NCI-H2227 (cell line): ENCODE data around the gene ATRNL1.
A peak's percentile ranks its signal among the peaks of the same experiment; 100 is the strongest.
"Not testable (repeated sequence)": the region's sequence is repeated elsewhere in the genome, so short reads cannot be mapped to it uniquely, and the experiment has no call there.

Experiments
- DNase-seq: peaks from one replicate; lab custom pipeline; 2025; ENCODE audit not compliant: unreplicated experiment; lab: John Stamatoyannopoulos, UW

The ATRNL1 gene

DNA sequence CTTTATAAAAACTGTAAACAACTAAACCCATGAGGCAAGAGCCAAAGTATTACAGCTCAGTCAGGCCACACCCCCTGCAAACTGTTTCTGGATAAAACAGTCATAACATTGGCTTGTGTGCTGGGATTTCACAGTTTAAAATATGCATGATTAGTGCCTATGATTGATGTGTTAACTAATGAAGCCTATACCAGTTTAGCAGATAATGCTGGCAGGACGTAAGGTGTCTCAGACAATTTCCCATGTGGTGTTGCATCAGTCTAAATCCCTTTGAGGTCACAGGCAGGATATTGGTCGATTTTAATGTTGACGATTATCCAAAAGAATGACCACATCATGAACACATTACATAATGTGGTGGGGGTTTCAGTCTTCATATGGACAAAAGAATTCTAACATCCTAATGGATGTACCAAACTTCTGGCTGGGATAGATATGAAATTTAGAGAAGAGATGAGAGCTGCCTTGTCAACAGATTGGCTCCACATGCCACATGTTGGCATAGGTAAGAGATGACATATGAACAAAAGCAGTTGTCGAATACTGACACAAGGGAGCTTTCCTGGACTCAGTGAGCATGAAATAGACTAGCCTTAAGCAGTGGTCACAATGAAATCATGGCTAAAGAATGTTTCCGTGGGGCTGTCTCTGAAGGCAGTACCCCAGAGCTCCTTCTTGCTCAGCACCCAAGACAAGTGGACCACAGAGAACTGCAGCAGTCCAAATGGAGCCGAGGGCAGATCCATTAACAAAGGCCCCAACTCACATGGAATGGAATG, 734.3 kb downstream of the ATRNL1 start:
- no peak for DNase-seq

DNA sequence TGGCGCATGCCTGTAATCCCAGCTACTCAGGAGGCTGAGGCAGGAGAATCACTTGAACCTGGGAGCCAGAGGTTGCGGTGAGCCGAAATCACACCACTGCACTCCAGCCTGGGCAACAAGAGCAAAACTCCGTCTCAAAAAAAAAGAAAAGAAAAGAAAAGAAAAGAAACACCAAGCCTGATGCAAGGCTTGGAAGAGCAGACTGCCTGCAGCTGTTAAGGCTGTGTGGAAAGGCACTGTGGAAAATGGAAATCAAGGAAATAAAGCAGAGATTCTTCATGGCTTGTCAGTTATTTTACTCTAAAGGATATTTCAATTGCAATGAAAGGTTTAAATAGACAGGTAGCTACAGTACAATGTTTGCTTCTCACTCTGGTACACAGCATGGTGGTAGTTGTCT, 735.0 kb downstream of the ATRNL1 start:
- DNase-seq, result not testable (repeated sequence)

DNA sequence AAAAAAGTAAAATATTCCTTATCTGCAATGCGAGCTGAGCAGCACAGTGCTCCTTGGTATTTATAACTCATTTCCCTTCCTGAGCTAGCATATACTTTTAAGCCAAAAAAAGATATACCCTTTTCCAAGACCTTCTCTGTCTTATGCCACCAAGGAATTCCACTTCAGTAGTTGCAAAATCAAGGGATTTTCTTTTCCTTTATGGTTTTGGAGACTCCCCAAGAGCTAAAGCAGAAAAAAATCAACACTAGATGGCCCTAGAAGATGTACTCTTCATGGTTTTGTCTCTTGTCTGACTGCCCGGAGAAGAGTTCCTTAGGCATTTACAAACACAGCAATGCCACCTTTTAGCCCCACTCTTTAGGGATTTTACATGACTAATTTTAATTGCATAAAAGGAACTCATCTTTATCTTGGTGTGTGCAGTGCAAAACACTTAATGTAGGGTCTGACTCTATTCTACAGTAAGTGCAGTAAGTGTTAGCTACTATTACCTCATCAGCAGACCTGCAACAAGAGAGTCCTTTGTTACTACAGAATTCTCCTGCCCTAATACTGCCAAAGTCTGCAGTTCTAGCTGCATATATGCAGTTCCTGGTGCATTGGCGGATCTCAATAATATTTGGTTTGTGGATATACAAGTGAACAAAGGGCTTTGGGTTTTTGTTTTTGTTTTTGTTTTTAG, 736.5 kb downstream of the ATRNL1 start:
- no peak for DNase-seq

DNA sequence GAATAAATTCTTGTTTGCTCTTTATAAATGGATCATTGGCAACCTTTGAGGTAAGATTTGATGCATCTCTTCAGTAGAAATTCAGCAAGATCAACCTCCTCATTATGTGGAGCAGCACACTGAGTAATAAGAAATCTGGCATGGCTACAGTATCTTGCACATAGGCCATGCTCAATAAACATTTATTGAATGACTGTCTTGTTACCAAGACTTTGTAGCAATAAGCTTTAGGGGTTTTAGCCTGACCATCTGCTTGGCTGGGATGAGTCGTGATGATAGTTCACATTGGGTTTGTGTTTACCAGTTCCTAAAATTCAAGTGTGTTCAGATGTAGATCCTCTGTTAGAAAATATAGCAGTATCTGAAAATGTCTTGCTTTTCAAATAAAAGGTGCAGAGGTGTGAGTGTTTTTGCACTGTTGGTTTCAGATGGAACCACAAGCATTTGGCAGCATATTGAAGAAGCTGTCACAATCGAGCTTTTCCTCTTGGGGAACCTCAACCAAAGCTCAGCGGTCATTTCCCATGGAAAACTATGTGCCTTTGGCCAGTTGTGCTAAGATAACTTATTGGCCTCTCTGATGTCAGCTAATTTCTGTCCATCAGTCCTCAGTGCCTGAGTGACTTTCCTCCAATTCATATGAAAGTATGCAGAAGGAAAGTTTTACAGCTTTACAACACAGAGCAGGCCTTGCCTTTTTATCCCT, 737.3 kb downstream of the ATRNL1 start:
- no peak for DNase-seq

DNA sequence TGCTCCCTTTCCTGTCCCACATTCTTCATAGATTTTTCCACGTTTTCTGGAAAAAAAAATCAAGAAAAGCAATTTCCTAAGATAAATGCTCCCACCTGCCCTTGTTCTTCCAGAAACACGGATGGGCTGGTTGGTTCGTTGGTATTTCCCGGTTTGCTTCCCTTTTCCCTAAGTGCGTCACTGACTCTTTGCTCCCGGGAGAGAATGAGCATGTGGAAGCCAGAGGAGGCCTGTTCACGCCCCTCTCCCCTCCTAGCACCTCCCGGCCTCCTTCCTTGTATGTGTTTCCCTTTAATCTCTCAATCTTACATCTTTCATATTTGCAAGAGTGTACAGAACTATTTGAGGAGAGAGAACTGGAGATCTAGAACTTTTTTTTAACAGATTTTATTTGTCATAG, 737.9 kb downstream of the ATRNL1 start:
- DNase-seq, result no peak

DNA sequence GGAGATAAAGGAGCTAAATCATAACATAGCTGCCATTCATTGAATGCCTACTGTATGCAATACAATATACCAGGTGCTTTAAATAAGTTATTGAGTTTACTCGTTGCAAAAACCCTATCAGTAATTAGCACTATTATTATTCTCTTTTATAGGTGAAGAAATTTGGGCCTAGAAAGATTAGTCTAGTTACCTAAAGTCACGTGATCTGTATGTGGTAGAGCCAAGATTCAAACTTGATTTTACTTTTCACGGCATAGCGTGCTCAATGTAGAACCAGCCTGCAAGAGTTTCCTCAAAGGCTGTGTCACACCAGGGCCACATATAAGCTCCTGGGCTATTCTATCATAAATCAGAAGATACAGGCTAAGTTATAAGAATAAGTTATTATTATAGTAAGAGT, 740.0 kb downstream of the ATRNL1 start:
- DNase-seq, result no peak

DNA sequence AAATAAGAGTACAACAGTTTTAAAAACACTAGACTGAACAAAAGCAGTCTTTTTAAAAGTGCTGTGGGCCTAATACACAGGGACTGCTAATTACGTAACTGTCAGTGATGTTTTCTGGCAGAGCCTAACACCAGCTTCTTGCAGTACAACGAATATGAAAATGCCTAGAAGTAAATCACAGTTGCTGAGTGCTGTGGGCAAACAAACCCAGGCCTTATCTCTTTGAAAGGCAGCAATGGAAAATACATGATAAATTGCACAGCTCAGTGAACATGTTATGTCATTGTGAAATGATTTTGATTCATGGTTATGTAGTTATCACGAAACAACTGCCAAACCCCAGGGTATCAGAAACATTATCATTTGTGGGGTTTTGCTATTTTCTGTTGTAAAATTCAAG, 751.4 kb downstream of the ATRNL1 start:
- peak; percentile 0 for DNase-seq

DNA sequence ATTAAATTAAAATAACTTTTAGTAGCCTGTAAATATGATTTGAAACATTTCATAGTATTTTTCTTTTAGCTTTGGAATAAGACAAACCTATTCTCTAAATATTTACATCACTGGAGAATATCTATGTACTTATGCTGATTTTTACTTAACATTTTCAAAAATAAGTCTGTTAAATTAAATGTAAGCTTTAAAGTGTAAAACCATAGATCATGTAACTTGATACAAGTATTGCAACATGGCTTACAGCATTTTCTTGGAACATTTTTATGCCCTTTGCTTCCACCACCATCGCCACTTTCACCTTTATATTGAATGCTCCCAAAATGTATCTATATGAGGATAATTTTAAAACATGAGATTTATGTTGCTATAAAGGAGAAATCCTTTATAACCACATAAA, 752.8 kb downstream of the ATRNL1 start:
- no peak for DNase-seq

DNA sequence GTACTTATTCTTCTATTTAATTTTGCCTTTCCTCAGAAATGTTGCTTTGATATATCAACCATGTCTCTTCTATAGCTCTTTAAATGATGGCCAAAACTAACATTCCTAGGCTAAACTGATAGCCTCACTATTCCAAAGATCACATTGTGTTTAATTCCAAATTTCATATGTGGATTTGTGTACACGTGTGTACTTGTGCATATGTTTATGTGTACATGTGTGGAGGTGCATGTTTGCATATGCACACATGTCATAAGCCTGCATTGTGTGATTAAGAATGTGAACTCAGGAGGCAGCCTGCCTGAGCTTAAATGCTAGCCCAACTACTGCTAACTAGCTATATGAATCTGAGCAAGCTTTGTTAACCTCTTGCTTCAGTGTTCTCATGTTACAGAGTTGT, 753.4 kb downstream of the ATRNL1 start:
- no peak for DNase-seq

DNA sequence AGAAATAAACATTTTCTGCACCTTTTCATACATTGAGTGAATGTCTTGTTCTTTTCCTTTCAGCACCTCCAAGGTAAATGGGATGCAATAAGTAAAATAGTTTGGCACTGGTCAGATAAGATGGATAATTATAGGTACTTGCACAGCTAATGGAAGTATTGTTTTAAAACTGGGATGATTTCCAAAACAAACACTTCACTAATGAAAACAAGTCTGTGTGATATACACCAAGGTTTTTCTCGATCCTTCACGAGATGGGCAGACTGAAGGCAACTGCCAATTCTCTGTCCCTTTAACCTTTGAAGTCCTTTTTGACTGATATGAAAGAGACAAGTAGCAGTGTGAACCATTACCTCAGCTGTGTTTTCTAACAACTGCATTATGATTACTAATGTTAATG, 756.0 kb downstream of the ATRNL1 start:
- DNase-seq, result no peak

DNA sequence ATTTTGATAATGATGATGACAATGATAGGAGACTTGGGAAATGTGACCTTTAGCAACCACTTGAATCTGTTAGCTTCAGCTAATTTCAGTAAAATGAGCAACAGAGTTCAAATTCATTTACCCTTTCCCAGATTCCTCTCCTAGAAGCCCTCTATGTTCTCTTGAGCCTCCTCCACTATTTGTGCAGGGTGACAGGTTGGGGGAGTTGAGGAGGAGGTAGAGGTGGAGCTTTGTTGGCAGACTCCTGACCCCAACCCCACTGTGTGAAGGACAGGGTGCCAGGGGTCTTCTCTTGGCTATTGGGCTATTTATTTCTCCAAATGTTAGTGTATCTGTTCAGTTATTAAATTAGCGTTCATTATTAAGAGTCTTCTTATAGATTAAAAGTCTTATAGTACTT, 757.5 kb downstream of the ATRNL1 start:
- DNase-seq, result no peak

DNA sequence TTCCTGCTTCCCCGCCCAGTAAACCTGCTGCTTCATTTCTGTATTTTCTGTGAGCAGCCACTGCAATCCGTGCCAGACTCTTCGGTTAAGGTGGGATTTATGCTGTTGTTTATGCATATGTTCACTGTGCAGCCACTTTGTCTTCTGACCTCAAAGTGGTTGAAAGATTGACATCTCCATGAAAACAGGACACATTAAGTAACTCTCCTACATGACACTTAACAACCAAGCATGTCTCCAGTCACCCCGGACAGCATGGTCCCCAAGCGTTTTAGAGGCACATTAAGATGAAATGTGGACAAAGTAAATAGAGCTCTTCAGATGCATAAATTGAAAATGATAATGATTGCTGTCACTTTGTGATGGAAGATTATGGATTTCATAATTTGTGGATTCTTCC, 758.5 kb downstream of the ATRNL1 start:
- DNase-seq, result no peak

DNA sequence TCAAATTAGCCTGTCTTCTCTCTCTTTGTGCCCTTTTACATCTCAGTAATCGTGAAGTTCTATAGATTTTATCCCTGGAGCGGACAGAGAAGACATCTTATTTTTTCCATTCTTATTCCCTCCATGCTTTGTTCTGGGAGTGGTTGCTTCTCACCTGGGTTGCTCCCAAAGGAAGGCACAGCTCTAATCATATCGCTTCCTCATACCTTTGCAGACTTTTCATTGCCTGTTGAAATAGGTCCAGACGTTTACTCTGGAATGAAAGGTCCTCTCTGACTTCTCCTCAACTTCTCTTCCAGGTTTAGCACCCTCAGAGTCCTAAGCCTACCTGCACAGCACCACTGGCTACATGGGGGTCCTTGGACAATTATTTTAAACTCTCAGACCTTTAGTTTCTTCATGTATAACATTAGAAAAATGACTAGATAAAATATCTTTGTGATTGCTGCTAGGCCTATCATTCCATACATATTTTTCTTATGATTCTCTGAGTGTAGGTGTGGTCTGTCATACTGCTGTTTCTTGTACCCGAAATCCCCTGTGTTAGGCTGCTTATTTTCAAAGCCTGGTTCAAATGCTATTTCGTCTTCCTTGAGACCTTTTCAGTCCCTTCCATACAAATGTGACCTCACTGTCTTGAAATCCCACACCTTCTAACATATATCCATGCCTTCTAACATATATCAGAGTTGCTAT, 761.7 kb downstream of the ATRNL1 start:
- DNase-seq, result no peak

DNA sequence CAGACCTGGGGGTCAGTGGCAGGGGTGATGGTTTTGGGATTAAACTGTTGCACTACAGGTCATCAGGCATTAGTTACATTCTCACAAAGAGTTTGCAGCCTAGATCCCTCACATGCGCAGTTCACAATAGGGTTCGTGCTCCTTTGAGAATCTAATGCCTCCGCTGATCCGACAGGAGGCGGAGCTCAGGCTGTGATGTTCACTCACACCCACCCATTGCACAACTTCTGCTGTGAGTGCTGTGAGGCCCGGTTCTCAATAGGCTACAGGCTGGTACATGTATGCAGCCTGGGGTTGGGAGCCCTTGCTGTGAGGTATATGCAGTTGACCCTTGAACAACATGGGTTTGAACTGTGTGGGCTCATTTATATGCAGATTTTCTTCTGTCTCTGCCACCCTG, 763.4 kb downstream of the ATRNL1 start:
- no peak for DNase-seq

DNA sequence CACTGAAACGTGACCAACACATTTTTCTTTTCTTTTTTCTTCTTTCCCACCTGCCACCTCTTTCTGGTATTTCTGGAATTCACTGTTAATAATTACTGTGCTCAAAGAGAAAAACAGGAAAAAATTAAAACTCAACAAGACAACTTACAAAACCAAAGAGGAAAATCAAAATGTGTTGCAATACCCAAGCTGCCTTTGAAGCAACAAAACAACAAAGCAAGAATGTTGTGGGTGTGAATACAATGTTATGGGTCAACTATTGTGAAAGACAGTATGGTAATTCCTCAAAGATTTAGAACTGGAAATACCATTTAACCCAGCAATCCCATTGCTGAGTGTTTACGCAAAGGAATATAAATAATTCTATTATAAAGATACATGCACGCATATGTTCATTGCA, 764.7 kb downstream of the ATRNL1 start:
- DNase-seq, result no peak

DNA sequence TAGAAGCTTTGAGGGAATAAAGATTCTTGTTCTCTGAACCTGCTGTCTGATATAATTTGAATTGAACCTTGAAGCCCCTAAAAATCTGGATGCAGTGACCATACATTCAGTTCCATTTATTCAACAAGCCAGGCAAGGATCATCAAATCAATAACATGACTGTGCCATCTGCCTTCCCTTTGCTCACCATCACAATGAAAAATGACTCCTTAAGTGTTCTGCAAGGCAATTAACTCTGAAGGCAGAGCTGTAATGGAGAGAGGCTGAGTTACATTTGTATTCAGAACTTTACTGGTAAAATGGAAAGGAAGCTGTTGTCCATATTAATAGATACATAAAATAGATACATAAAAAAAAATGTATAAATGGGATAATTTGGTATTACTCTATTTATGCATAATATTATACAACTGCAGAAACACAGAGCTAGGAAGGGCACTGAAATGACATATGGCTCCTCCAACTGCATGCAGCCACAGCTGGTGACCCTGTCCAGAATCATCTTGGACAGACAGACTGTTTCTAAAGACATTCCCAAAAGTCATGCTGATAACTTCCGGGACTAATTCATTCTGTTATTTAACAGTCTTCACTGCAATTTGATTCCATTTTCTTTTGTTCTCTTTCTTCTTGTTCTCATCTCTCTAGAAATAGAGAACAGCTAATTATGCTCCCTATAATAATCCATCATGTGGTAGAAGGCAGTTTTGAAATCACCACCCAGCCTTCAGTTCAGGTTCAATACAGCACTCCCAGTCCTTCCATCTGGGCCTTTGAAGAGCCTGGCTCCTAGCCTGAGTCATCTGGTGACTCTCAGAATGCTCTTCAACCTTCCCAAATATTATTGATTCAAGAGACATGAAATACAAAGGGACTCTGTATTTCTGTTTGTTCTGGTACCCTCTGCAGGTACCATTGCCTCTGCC, 767.3 kb downstream of the ATRNL1 start:
- DNase-seq, result peak; percentile 11

DNA sequence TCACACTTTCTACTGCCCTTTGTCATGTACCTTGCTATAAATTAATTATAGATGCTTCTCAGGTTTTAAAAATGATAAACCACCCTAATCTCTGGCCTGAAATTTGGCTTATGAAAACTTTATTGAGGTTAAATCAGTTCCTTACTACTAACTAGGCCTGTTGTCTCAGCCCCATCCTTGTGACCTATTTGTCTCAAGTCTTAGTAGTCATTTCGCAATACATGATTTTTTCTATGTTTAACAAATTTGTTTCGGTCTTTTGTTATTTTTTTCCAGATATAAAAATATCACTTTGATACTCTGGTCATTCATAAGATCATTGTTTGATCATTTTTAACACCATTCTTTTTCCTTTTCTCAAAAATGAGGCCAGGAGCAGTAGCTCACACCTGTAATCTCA, 768.3 kb downstream of the ATRNL1 start:
- DNase-seq, result no peak

DNA sequence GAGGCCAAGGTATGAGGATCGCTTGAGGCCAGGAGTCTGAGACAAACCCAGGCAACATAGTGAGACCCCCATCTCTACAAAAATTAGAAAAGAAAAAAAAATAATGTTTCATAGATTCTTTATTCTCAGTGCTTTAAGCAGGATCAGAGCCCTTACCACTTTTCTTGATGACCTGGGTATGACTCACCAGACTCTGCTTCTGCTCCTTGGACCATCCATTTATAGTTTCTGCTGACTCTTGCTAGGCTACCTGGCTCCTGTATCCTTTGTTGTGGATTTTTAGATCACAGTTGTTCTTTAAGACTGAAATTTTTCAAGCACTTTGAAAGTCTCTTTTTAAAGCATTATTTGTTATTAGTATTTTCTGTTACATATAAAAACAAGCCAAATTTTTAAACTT, 768.7 kb downstream of the ATRNL1 start:
- DNase-seq, result no peak

DNA sequence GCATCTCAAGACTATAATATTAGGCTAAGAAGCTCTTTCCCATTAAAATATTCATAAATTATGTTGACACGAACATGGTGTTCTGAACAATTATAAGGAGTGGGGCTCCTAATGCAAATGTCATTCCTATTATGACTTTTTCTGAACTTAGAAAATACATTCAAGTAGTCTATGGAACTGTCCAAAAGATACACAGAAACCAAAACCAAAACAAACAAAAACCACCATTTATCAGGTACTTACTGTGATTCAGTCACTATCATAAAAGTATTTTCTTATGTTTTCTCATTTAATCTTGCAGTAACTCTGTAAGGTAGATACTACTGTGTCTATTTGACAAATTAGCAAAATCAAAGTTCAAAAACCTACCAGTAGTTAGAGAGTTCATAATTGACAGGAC, 773.0 kb downstream of the ATRNL1 start:
- DNase-seq, result no peak

DNA sequence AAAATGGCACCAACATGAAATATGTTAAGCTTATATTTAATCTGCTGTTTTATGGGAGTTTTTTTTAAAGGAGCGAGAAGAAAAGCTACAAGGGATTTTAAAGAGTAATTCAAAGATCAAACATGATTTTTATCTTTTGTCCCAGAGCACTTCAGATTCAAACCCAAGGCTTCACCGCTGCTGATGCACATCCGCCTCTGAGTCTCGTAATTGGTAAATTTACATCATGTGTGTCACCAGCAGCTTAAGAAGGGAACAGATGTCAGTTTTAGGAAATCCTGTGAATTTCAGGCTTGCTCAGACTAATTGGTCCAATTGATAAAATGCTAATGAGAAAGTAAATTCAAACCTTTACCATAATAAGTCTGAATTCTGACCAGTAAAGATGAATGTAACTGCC, 773.5 kb downstream of the ATRNL1 start:
- no peak for DNase-seq

DNA sequence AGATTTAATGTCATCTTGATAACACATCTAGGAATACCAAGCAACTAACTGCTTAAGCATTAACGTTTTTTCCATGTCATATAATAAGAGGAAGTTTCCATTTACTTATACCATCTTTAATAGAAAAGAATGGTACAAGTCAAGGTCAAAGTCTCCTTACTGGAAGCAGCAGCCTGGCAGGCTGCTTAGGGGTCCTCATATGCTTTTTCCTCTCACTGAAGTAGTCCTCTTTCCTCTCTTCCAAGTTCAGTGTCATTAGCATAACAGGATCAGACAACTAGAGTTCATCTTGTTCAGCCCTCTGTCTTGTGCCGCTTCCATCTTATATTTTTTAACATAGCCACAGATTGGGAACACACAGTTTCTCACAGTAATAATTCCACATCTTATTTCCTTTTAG, 774.1 kb downstream of the ATRNL1 start:
- no peak for DNase-seq
